Endometrial microvascular endothelial cells (primary cell): Measurements from ENCODE around the gene IL22RA2. TPM values are rescaled to one million over a fixed set of nuclear protein-coding genes. Genes with fewer than 3 reads are reported as not detected.
"Not testable (repeated sequence)": the region's sequence is repeated elsewhere in the genome, so short reads cannot be mapped to it uniquely, and the experiment has no call there.

Experiments
- in situ Hi-C: cut with HindIII; loops from 2 replicates; pipeline ENCODE4 v1.10.0; 2017; ENCODE audit warnings: low sequenced_read_pairs, low pct_unique_long_range_greater_than_20kb; ENCODE audit errors: inconsistent ontology term
- total RNA-seq: library from RNA; depleted of rRNA; stranded (reverse); fragments of >200 nt; gene quantifications from one replicate; pipeline ENCODE4 v1.2.3, GENCODE V29; 2015; ENCODE audit errors: inconsistent ontology term

The IL22RA2 gene
- total RNA-seq, 1 donor from 2014 or later, result not detected

- in situ Hi-C loops, result no loop called here
Measured at GRCh38 chr6:137147195-137147594, 26.2 kb downstream of the IL22RA2 start.

DNA sequence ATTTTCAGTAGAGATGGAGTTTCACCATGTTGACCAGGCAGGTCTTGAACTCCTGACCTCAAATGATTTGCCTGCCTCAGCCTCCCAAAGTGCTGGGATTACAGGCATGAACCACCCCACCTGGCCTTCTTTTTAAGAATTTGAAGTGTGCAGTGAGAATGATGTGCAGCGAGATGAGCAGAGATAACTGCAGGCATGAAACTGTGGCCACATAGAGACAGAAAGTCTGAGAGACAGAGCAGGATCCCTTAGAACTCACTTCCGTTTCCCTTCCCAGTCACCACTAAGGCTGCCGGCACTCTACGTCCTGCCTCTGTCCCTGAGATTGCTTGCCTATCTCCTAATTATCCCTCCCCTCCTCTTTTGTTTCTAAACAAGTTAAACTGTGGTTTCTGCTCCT, 27.2 kb downstream of the IL22RA2 start:
- in situ Hi-C loops, result no loop called here

- in situ Hi-C loops, result no loop called here
Measured at GRCh38 chr6:137145421-137145820, 28.0 kb downstream of the IL22RA2 start.

DNA sequence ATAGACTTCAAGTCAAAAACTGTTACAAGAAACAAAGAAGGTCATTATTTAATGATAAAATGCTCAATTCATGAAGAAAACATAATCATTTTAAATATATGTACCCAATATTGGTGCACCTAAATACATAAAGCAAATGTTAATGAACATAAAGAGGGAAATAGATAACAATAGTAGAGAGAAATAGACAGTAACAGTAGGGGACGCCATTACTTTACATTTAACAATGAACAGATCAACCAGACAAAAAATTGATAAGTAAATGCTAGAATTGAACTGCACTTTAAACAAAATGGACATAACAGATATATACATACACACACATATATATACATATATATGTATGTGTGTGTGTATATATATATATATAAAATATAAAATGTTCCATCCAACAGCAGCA, 37.4 kb downstream of the IL22RA2 start:
- in situ Hi-C loops, result no loop called here

- in situ Hi-C loops, result no loop called here
Measured at GRCh38 chr6:137134483-137134882, 39.0 kb downstream of the IL22RA2 start.

DNA sequence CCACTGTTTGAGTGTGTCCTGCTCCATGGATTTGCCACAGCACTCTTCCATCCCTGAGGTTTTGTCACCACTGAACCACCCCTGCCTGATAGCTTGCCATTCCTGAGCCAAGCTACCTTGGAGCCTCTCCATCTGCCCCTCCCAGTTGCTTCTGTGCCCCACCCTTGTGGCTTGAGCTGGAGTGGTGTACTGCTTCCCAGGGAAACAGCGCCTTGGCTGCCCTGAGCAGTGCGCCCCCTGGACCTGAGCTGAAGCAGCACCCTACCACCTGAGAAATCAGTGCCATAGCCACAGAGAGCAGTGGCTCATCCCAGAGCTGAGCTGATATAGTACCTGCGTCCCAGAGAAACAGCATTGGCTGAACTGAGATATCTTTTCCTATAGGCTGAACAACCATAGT, 40.3 kb downstream of the IL22RA2 start:
- in situ Hi-C loops, result no loop called here

DNA sequence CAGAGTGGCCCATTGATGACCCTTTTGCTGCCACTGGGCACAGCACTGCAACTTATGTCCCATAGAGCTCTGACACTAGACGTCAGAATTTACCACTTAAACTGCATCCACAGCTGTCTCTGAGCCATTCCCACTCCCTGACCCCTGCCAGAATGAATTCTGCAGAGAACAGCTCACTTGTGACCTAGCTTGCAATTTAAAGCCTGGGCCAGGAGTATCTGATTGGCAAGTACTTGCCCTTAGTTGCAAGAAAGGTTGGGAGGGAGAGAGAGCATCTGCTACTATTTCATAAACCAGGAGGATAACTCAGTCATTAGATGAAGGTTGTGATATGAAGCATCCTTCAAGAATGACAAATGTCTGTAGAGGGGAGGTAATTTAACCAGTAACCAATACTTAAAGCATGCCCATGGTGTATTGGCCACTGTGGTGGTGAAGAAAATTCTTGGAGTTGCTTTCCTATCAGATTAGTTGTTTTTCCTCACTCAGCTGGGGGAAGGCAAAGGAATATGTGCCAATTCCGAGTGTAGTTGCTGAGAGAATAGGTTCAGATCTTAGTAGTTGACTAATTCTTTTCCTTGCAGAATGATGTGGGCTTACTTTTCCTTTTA, 46.5 kb downstream of the IL22RA2 start:
- in situ Hi-C loops, result no loop called here

DNA sequence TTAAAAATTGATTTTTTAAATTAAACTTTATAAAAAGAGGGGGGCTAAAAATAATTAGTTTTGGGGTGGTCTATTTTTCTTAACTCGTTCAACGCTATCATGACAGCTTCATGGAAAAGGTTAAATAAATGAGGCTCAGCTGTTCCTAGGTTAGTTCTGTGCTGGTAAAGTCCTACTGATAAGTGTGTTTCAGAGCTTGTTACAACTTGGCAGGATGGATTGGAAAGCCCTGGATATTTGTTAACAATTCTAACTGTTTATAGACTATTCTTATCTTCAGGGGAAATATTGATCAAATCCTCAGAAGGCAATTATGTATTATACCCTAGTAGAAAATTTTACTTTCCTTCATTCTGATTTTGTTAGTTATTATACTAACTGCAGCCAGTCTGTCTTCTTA, 50.4 kb downstream of the IL22RA2 start:
- in situ Hi-C loops, result no loop called here

DNA sequence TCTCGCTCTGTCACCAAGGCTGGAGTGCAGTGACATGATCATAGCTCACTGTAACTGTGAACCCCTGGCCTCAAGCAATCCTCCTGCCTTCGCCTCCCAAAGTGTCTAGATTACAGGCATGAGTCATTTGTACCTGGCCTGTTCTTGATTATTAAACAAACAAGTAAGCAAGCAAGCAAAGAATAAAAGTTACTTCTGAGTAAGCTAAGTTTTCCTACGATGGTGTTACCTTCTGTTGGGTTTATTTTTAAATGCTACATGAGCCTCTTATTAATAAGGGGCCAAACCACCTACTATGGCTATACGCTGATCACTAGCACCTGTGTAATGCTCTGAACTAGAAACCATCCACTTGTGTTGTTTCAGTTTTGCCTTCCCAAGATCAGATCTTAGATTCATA, 50.8 kb downstream of the IL22RA2 start:
- in situ Hi-C loops, result no loop called here

DNA sequence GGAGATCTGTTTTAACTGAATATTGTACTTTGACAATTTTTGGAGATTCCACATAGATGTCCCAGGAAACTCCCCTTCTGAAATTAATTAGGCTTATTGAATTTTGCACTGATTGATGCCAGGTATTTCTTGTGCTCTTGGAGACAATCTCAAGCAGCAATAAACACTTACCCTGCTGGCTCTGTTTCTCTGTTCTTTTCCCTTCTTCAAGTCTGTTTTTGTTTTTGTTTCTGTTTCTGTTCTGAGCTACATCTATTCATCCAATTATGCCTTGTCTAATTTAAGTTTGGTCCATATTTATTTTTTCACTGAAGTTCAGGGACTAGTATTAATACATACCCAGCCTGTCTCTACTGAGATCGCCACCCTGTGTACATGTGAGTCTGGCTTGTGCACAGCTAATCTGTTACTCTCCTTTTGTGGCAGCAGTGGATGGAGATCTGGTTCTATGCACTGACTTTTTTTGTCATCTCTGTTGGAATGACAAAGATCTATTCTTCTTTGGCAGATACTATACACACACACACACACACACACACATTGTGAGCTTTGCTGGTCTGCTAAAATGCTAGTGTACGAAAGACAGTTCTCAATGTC, 51.9 kb downstream of the IL22RA2 start:
- in situ Hi-C loops, result no loop called here

DNA sequence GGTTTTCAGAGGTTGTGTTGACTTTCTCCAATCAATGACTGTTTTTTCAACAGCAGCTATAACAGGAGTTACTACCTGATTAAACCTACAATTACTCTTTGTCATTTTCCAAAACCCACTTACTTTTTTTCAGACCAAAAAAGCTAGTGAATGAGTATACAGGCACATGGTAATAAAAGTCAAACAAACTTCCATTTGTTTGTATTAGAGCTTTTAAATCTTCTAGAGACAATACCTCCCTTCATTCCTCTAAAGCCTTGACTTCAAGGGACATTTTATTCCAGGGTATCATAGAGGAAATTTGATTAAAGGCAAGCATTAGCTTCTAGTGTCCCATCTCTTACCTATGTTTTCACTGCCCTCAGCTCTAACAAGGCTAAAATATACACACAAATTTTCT, 52.7 kb downstream of the IL22RA2 start:
- in situ Hi-C loops, result no loop called here

- in situ Hi-C loops, result no loop called here
Measured at GRCh38 chr6:137119196-137120104, 54.0 kb downstream of the IL22RA2 start.

- in situ Hi-C loops, result no loop called here
Measured at GRCh38 chr6:137117581-137117980, 55.9 kb downstream of the IL22RA2 start.

GRCh38 chr6:137116807-137117206, 56.6 kb downstream of the IL22RA2 start:
- in situ Hi-C loops, result no loop called here

GRCh38 chr6:137115658-137116057, 57.8 kb downstream of the IL22RA2 start:
- in situ Hi-C loops, result no loop called here

GRCh38 chr6:137112067-137112355, 61.4 kb downstream of the IL22RA2 start:
- in situ Hi-C loops, result no loop called here

DNA sequence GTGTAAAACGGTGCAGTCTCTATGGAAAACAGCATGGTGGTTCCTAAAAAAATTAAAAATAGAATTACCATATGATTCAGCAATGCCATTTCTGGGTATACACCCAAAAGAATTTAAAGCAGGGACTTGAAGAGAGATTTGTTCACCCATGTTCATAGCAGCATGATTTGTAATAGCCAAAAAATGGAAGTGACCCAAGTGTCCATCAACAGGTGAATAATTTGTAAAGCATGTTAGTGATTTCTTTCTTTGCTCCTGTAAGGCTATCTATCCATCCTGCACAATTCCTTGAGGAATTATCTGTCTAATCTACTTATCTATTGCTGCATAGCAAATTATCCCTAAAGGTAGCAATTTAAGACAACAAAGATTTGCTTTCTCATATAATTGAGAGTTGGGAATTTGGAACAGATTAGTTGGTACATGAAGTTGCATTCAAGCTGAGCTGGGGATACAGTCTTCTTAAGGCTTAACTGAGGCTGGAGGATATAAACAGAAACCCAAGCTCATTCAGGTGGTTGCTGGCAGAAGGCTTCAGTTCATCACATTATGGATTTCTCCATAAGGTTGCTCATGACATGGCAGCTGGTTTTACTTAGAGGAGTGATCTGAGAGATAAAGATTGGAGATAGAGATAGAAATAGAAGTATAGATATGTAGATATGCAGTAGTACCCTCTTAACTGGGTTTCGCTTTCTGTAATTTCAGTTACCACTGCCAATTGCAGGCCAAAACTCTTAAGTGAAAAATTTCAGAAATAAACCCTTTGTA, 62.0 kb downstream of the IL22RA2 start:
- in situ Hi-C loops, result no loop called here

GRCh38 chr6:137107767-137108105, 65.7 kb downstream of the IL22RA2 start:
- in situ Hi-C loops, result no loop called here

DNA sequence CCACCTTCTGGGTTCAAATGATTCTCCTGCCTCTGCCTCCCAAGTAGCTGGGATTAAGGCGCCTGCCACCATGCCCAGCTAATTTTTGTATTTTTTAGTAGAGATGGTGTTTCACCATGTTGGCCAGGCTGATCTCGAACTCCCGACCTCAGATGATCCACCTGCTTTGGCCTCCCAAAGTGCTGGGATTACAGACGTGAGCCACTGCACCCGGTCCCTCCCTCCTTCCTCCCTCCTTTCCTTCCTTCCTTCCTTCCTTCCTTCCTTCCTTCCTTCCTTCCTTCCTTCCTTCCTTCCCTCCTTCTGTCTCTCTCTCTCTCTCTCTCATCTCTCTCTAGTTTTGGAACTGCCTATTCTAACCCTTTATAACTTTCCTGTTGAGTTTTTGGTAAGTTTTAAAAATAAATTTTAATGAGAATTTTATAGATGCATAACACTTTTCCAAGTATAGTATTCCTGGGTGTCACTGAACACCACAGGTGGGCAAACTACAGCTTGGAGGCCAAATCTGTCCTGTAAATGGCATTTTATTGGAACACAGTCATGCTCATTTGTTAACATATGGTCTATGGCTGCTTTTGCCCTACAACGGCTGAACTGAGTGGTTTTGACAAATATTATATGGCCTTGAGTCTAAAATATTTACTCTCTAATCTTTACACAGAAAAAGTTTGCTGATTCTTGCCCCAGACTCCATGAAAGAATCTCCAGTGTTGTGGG, 66.2 kb downstream of the IL22RA2 start:
- in situ Hi-C loops, result not testable (repeated sequence)
